Measurements from ENCODE around the gene NOL4L.

- TF ChIP-seq, protein P1, sequence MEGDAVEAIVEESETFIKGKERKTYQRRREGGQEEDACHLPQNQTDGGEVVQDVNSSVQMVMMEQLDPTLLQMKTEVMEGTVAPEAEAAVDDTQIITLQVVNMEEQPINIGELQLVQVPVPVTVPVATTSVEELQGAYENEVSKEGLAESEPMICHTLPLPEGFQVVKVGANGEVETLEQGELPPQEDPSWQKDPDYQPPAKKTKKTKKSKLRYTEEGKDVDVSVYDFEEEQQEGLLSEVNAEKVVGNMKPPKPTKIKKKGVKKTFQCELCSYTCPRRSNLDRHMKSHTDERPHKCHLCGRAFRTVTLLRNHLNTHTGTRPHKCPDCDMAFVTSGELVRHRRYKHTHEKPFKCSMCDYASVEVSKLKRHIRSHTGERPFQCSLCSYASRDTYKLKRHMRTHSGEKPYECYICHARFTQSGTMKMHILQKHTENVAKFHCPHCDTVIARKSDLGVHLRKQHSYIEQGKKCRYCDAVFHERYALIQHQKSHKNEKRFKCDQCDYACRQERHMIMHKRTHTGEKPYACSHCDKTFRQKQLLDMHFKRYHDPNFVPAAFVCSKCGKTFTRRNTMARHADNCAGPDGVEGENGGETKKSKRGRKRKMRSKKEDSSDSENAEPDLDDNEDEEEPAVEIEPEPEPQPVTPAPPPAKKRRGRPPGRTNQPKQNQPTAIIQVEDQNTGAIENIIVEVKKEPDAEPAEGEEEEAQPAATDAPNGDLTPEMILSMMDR (IDR thresholded peaks at IDR 0.05) = no peak
- TF ChIP-seq POLR2A (IDR thresholded peaks at IDR 0.05) = no peak
Measured at GRCh38 chr20:32435449-32436107, 149.6 kb downstream of the NOL4L start.
